CD4-positive, alpha-beta T cell treated with Interferon gamma for 1 hour (primary cell): ENCODE measurements around the gene ELFN1.
"Not testable (repeated sequence)": the region's sequence is repeated elsewhere in the genome, so short reads cannot be mapped to it uniquely, and the experiment has no call there.

Experiments used
- DNase-seq: peaks from one replicate; pipeline ENCODE4 v3.0.0-alpha.2; 2020

The ELFN1 gene

DNA sequence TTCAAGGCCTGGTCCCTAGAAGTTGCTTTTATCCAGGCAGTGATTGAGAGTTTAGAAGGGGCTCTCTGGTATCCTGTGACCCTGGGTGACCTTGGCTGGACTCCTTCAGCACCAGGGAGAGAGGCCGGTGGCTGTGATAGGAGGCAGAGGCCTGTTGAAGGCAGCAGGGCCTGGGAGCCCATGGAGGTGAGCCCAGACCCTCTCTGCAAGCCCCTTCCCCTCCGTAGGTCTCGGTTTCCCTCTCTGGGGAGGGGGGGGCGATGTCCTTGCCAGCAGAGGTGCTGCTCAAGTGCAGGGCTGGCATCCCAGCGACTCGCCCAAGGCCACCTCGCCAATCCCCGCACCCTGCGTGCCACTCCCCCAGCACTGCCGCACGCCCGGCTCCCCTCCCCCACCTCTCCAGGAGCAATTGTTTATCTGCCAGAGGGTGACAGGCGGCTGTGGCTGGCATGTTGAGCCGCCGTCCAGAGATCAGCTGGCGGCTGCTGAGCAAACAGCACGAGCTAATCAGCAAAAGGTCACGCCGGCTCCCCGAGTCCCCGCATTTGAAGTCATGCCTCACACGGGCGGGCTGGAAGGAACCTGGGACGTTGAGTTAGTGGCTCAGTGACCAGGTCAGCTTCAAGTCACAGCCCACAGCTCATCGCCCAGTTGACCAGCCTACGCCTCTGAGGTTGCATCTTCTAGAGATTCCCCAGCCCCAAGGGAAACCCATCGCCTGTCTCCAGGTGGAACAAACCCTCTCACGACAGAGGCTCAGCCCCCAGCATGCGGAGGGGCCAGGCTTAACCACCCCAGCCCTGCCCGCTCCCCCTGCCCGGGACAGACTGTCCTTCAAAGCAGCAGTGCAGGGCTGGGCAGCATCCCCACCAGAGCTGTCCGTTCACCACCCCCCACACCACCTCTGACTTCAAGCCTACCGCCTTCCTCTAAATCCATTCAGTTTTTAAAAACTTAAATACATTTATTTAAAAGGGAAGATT lies 43.7 kb downstream of the ELFN1 start:
- DNase-seq, result no peak

GRCh38 chr7:1714583-1715330 lies 44.7 kb downstream of the ELFN1 start:
- no peak for DNase-seq

DNA sequence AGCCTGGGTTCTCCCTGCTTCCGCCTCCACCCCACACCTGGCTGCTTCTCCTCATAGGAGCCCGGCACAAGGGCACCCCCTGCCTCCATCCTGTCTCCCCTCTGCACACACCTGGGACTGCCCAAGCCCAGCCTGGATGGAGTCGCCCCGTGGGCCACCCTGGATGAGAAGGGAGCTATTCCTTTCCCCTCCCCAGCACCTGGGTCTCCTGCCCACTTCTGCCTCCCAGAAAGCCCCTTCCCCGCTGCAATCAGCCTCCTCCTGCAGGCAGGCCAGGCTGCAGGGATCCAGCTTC lies 45.2 kb downstream of the ELFN1 start:
- no peak for DNase-seq

DNA sequence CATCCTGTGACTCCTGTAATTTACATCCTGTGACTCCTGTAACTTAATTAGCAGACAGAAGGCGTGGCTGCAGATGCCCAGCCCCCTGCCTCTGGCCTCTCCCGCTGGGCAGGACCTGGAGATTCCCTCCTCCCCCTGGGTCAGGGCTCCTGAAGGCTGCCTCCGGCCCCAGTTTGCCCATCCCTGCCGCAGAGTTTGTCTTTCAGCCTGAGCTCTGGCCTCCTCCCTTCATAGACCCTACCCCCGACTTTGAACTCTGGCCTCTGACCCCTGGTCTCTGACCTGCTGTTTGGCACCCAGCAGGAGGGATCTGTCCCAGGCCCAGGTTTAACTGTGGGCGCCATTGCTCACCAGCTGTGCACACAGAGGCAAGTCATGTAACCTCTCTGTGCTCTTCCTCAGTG lies 45.6 kb downstream of the ELFN1 start:
- no peak for DNase-seq

- no peak for DNase-seq
These were observed 46.4 kb downstream of the ELFN1 start for GRCh38 chr7:1716263-1717094.

DNA sequence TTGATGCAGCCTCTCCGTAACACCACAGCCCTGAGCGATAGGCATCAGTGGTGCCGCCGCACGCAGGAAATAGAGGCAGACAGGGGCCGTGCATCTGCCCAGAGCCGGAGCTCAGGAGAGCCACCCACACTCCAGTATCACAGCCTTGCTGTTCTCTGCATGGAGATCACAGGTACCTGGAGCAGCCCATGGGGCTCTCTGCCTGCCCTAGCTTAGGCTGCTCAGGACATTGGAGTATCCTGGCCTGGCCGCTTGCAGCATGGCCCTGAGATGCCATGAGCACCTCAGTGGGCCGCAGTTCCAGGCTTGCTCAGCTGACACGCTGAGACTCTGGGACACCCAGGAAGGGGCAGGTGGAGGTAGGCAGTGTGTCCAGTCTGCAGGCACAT lies 47.0 kb downstream of the ELFN1 start:
- DNase-seq, result no peak

- DNase-seq, result no peak
These were observed 48.0 kb downstream of the ELFN1 start for GRCh38 chr7:1717903-1718676.

GRCh38 chr7:1718850-1719249 lies 48.8 kb downstream of the ELFN1 start:
- not testable (repeated sequence) for DNase-seq

GRCh38 chr7:1719256-1719655 lies 49.2 kb downstream of the ELFN1 start:
- DNase-seq, result not testable (repeated sequence)

DNA sequence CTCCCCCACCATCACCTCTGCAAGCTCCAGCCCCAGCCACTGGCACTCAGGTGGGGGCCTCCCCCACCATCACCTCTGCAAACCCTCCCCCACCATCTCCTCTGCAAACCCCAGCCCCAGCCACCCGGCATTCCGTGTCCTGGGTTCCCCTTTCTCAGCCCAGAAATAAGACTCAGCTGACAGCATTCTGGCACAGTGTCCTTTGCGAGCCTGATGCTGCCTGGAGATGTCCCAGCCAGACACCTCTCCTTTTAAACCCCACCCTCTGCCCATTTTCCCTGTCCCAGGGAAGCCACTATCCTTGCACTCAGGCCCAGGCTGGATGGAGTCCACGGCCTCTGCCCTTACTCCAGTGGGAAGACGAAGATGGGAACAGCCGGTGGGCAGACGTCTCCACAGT lies 49.8 kb downstream of the ELFN1 start:
- no peak for DNase-seq

DNA sequence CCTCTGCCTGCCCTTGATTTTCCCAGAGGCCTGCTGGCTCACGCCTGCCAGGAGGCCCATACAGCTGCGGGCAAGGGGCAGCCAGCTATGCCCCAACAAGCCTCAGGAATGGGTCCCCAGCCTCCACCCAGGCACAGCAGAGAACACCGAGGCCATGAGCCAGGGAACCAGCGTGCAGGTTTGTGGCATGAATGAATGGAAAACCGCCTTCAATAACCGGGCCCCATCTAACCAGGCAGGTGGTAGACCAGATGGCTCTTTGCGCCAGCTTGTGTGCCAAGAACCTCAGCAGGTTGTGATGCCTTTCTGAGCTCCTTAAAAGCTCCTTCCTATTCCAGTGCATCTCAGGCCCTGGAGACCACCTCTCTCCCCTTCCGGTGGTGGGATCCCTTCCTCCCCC lies 50.2 kb downstream of the ELFN1 start:
- DNase-seq, result no peak

DNA sequence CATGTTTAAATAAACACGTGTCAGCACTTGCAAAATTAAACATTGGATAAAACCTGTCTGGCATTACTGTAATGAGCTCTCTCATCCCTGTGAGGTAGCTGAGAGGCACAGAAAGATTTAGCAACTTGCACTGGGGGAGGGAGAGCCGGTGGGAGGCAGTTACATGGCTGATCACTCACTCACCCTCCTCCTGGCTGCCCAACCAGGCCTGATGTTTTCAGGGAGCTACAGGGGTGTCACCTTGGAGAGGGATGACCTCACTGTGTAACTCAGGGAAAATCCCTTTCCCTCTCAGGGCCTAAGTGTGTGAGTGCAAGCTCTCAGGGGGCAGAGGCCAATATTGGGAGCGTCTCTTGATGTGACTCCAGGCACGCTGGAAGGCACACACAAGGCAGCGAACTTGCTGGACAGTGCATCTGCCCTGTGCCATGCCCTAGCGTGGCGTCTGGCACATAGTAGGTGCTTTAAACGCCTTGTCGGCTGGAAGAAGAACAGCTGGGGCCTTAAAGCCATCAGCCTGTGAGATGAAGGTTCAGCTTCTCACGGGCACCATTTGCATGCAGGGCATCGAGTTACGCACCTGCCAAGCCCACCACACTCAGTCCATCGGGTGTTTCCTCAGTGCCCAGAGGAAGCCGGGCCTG lies 51.1 kb downstream of the ELFN1 start:
- no peak for DNase-seq

DNA sequence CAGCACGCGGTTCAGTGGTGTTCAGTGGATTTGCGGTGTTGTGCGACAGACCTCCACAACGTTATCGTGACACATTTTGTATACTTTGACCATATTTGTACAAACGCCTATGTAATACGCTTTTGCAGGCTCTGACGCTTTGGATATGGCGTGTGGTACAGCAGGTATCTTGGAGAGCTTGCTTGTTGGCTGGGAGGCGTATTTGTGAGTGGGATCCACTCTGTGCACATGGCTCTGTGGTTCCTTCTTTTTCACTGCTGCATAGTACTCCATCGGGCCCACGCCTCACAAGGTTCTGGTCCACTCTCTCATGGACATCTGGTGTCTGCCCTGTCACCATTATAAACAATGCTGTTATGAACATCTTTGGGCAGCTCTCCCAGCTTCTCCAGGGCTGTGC lies 53.2 kb downstream of the ELFN1 start:
- DNase-seq, result no peak

- DNase-seq, result no peak
These were observed 54.2 kb downstream of the ELFN1 start for GRCh38 chr7:1724118-1724910.

GRCh38 chr7:1725199-1725690 lies 55.2 kb downstream of the ELFN1 start:
- no peak for DNase-seq

GRCh38 chr7:1725766-1726630 lies 55.9 kb downstream of the ELFN1 start:
- DNase-seq, result no peak

- DNase-seq, result no peak
These were observed 57.0 kb downstream of the ELFN1 start for GRCh38 chr7:1727079-1727478.

DNA sequence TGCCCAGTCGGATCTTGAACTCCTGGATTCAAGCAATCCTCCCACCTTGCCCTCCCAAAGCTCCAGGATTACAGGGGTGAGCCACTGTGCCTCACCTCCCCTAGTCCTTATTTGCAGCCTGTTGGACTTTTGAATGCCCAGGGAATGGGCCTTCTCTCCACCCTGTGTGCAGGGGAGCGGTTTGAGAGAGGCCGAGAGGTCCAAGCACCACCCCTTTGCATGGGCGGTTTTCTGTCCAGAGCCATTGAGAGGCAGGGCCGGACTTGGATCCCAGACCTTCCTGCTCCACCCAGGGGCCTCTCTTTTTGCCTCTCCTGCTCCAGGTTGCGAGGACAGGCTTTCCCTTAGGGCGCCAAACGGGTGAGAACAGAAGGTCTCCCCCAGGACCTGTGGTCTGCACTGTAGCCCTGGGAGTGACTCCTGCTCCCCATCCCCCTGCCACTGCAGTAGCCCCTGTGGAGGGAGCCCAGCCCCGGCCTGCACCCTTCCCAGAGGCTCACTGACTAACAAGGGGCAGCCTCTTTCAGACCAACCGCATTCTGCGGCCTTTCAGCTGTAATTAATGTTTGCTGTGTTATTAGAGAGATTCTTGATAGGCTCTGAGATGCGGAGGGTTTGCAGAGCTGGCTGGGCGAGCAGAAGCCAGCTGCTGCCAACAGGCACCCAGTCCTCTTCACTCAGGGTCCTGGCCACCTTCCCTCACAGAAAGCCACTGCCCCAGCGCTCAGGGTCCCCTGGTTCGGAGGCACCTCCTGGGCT lies 57.9 kb downstream of the ELFN1 start:
- no peak for DNase-seq

- DNase-seq, result no peak
These were observed 59.1 kb downstream of the ELFN1 start for GRCh38 chr7:1729183-1729582.
